DOHH2 (cell line): ENCODE data around the gene OSBPL3.

Experiments
- H3F3A ChIP-seq: fragments of 200-600 bp; sonication (generic), shearing (Covaris generic); 2 replicates; pipeline ENCODE4 v1.6.0; 2016; ENCODE audit warnings: antibody characterized with exemption, mild to moderate bottlenecking; ENCODE audit not compliant: control insufficient read depth, insufficient read depth
- H3K27ac ChIP-seq: fragments of 200-600 bp; sonication (generic); 2 replicates; pipeline ENCODE4 v1.5.1; 2014; ENCODE audit warnings: low read depth, mild to moderate bottlenecking, low read length, moderate library complexity
- H3K27me3 ChIP-seq: fragments of 200-600 bp; sonication (generic); 2 replicates; pipeline ENCODE4 v1.6.1; 2014; ENCODE audit warnings: mild to moderate bottlenecking, low read length, mixed read lengths; ENCODE audit not compliant: control insufficient read depth
- H3K36me3 ChIP-seq: fragments of 200-600 bp; sonication (generic); 2 replicates; pipeline ENCODE4 v1.6.1; 2014; ENCODE audit warnings: mild to moderate bottlenecking, low read length, moderate library complexity, mixed read lengths; ENCODE audit not compliant: control insufficient read depth
- H3K4me1 ChIP-seq: fragments of 200-600 bp; sonication (generic); 2 replicates; pipeline ENCODE4 v1.6.1; 2014; ENCODE audit warnings: mild to moderate bottlenecking, low read length, mixed read lengths; ENCODE audit not compliant: control insufficient read depth
- H3K4me2 ChIP-seq: fragments of 200-600 bp; sonication (generic); 2 replicates; pipeline ENCODE4 v1.6.0; 2014; ENCODE audit warnings: mild to moderate bottlenecking, low read length, moderate library complexity
- H3K4me3 ChIP-seq: fragments of 200-600 bp; sonication (generic); 2 replicates; pipeline ENCODE4 v1.5.1; 2014; ENCODE audit warnings: mild to moderate bottlenecking, low read length, mixed read lengths
- H3K79me2 ChIP-seq: fragments of 200-600 bp; sonication (generic); 2 replicates; pipeline ENCODE4 v1.6.1; 2014; ENCODE audit warnings: mild to moderate bottlenecking, low read length, mixed read lengths; ENCODE audit not compliant: control insufficient read depth
- H3K9me2 ChIP-seq: fragments of 200-600 bp; sonication (generic); replicated peaks from 2 replicates; pipeline ENCODE4 v1.6.1; 2014; ENCODE audit warnings: mild to moderate bottlenecking, low read length, mixed read lengths; ENCODE audit not compliant: control insufficient read depth
- H3K9me3 ChIP-seq: fragments of 200-600 bp; sonication (generic); 2 replicates; pipeline ENCODE4 v1.6.1; 2014; ENCODE audit warnings: antibody characterized with exemption, low read length, mixed read lengths; ENCODE audit not compliant: control insufficient read depth, insufficient read depth
- H4K20me1 ChIP-seq: fragments of 200-600 bp; sonication (generic); 2 replicates; pipeline ENCODE4 v1.6.0; 2014; ENCODE audit warnings: low read depth, mild to moderate bottlenecking, antibody characterized with exemption, low read length, moderate library complexity; ENCODE audit not compliant: control insufficient read depth, insufficient read depth
- CTCF ChIP-seq: fragments of 200-600 bp; sonication (generic); IDR thresholded peaks from one replicate; pipeline ENCODE4 v1.5.1; 2014; ENCODE audit warnings: antibody characterized with exemption, mild to moderate bottlenecking, low read depth, low read length; ENCODE audit not compliant: poor library complexity, severe bottlenecking
- EZH2phosphoT487 ChIP-seq: fragments of 200-600 bp; sonication (generic); IDR thresholded peaks from 2 replicates; pipeline ENCODE4 v1.6.1; 2017; ENCODE audit warnings: borderline replicate concordance, mild to moderate bottlenecking, antibody characterized with exemption, low read length, moderate library complexity, mixed read lengths

OSBPL3 gene

DNA sequence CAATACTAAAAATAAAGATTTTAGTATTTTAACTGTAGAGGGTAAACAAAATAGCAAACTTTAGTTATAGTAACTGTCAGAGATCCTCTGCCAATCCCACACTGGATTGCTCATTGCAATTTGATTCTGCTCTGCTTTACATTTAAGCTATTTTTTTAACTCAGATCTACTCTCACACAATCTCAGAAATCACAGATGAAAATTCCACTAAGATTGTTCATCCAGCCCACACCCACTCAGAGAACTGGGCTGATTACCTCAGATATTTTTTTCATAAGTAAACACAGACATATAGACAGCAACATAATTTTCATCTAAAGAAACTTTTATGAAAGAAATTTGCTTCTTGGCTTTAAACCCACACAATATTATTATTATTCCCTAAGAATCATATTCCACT, 7.0 kb downstream of the OSBPL3 start:
- Histone ChIP-seq H3K9me3 (no peaks in the 10 kb centered on the region), H3K4me1 (peaks cover 87% of the 10 kb centered on the region), H3K4me2 (no peak overlapping the region), H3F3A (peaks cover 1% of the 10 kb centered on the region), H3K36me3 (peaks cover 24% of the 10 kb centered on the region), H4K20me1 (peaks cover 39% of the 10 kb centered on the region), H3K27me3 (no peaks in the 10 kb centered on the region), H3K9me2 (no peaks in the 10 kb centered on the region), H3K4me3 (no peak overlapping the region), H3K79me2 (peaks cover 100% of the 10 kb centered on the region), H3K27ac (no peak overlapping the region)
- TF ChIP-seq EZH2phosphoT487 (no peak), CTCF (no peak)

GRCh38 chr7:24972166-24972477, 7.9 kb downstream of the OSBPL3 start:
- Histone ChIP-seq H3K27me3 (no peaks in the 10 kb centered on the region), H3F3A (peaks cover 10% of the 10 kb centered on the region), H3K9me2 (no peaks in the 10 kb centered on the region), H3K9me3 (no peaks in the 10 kb centered on the region), H3K27ac (no peak overlapping the region), H3K4me3 (no peak overlapping the region), H3K4me2 (no peak overlapping the region), H3K4me1 (peaks cover 87% of the 10 kb centered on the region), H3K36me3 (peaks cover 23% of the 10 kb centered on the region), H3K79me2 (peaks cover 100% of the 10 kb centered on the region), H4K20me1 (peaks cover 36% of the 10 kb centered on the region)
- TF ChIP-seq EZH2phosphoT487 (no peak), CTCF (no peak)

DNA sequence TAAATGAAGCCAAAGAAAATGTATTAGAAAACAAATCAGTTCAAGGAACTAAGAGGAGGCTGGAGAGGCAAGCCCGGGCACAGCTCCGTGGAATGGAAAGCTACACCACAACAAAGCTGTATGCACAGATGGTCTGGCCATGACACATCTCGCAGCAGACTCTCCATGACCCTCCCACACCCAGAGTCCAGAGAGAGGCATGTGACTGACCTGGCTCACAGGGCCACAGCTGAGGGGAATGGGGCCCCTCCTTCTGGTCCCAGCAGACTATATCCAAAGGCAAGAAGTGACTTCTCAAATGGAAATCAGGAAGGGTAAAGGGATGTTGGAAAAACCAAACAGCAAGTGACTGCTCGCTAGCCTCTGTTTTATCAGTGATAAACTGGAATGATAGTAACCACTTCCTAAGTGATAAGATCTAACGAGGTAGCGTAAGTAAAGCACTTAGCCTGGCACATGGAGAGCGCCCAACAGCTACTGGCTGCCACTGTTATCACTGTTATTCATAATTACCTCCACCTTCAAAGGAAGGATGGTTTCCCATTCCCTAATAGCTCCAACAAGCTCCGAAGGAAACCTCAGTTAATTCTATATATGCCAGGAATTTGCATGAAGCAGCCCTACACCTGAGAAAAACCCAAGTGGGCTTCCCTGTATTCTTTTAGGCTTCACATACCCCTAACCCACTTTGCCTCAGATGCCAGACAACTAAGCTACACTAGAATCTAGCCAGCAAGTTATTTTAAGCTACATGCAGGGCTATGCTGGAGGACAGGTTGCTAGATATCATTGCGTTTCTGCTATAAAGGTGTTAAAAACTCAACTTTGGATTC, 8.4 kb downstream of the OSBPL3 start:
- Histone ChIP-seq H3K9me3 (no peaks in the 10 kb centered on the region), H3K36me3 (peaks cover 19% of the 10 kb centered on the region), H4K20me1 (peaks cover 32% of the 10 kb centered on the region), H3F3A (peaks cover 16% of the 10 kb centered on the region), H3K4me2 (no peak overlapping the region), H3K9me2 (no peaks in the 10 kb centered on the region), H3K79me2 (peaks cover 100% of the 10 kb centered on the region), H3K27ac (no peak overlapping the region), H3K4me3 (no peak overlapping the region), H3K4me1 (peaks cover 87% of the 10 kb centered on the region), H3K27me3 (no peaks in the 10 kb centered on the region)
- TF ChIP-seq EZH2phosphoT487 (no peak), CTCF (no peak)
